GM18498 (cell line): ENCODE measurements around the gene DHRS7B.
"Not testable (repeated sequence)": the region's sequence is repeated elsewhere in the genome, so short reads cannot be mapped to it uniquely, and the experiment has no call there.

ENCODE experiments used
- ATAC-seq: cut with Tn5 transposase; IDR thresholded peaks from one replicate; pipeline ENCODE4 v1.9.1; 2021; ENCODE audit warnings: mild to moderate bottlenecking, moderate library complexity; ENCODE audit not compliant: unreplicated experiment

Gene DHRS7B

GRCh38 chr17:21201874-21202273, 75.1 kb downstream of the DHRS7B start:
- ATAC-seq = no peak

DNA sequence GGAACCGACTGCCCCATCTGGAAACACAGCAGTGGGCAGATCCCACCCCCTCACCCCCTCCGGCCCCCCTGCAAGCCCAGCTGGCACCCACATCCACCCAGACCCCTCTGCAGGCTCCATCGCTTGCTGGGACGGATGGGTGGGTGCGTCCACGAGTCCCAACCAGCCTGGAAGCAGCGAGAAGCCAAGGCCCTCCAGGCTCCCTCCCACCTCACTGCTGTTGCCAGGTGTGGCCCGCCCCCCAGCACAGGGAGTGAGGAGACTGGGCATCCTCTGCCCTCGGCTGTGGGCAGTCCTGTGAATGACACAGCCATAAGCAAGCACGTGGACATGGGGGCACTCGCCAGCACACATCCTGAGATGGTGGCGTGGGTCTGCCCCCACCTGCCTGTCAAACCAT, 75.7 kb downstream of the DHRS7B start:
- ATAC-seq = no peak

DNA sequence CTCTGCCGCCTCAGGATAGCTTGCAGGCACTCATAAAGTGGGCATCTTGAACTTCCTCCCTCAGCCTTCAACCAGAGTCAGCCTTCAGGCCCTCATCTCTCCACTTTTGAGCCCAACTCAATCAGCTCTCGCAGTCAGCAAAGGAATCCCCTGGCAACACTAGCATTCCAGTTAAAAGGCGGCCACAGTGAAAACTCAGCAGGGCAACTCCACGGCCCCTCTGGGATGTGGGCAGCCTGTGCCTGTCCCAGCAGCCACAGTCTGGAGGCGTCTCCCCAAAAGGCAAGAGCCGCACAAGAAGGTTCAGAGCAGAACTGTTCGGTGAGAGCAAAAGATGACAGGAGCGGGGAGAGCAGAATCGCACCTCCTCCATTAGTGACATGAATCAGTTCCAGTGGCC, 78.2 kb downstream of the DHRS7B start:
- no peak for ATAC-seq

GRCh38 chr17:21208352-21208751, 81.6 kb downstream of the DHRS7B start:
- no peak for ATAC-seq

DNA sequence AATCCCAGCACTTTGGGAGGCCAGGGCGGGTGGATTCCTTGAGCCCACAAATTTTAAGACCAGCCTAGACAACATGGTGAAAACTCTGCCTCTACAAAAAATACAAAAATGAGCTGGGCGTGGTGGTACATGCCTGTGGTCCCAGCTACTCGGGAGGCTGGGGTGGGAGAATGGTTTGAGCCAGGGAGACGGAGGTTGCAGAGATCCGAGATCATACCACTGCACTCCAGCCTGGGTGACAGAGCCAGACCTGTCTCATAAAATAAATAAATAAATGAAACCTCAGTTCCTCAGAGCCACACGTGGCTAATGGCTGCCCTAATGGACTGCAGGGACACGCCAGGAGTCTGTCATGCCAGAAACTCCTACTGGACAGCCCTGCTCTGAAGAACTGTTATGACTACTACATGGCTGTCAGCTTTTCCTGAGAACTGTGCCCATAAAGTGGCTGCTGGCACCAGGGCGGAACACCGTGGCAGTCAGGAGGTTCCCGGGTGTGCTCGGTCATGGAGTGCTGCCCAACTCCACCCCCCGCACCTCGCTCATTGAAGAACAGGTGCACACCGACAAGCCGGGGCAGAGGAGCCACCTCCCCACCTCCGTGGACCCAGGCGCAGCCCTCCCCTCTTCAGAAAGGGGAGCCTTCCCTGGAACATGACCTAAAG, 82.9 kb downstream of the DHRS7B start:
- no peak for ATAC-seq

DNA sequence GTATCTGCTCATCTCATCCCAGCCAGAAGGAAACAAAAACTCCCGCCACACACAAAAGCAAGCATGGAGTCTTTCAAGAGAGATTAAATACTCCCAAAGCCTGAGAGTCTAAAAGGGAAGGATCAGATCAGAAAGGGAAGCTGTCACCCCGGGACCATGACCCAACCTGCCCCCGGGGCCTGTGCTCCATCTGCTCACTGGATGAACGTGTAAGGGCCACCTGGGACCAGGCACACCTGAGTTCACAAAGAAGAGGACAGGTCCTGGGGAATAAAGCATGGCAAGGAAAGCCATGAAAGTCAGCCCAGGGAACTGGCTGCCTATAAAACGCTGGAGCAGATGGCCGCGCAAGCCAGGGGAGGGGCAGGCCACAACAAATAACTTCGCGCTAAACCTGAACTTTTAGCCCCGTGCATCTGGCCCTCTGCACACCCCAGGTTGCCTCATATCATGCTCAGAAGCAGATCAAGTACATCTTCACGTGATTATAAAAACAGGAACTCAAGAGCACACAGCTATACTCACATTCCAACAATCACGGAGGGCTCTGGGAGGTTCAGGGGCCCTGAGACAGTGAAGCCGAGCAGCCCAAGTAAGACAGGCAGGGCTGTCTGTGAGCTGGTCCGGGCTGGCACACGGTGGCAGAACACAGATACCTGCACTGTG, 83.8 kb downstream of the DHRS7B start:
- ATAC-seq = no peak

DNA sequence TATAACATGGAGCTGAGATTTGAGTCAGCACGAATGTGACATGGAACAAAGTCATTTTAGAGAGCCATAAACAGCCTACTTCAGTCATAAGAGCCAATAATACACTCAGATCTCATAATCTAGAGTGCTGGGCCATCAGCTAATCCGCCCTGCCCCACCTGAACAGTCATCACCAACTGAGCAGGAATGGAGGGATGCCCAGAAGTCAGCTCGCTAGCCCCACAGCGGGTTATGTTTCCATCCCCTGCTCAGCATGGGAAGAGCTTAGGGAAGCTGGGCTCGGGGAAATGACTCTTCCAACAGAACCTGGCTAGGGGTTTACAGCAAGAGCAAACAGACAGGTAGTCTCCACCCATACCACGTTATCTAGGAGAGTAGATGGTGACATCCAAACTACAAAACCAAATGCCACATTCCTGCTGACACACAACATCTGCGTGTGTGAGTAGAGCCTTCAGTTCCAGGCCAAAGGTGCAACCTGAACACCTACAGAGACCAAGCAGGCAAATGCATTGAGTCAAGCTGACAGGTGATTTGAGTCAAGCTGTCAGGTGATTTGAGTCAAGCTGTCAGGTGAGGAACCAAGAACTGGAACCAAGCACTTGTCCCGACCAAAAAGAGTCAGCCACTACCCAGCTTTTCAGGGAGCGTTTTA, 85.2 kb downstream of the DHRS7B start:
- no peak for ATAC-seq

- no peak for ATAC-seq
Measured at GRCh38 chr17:21212826-21213637, 86.3 kb downstream of the DHRS7B start.

DNA sequence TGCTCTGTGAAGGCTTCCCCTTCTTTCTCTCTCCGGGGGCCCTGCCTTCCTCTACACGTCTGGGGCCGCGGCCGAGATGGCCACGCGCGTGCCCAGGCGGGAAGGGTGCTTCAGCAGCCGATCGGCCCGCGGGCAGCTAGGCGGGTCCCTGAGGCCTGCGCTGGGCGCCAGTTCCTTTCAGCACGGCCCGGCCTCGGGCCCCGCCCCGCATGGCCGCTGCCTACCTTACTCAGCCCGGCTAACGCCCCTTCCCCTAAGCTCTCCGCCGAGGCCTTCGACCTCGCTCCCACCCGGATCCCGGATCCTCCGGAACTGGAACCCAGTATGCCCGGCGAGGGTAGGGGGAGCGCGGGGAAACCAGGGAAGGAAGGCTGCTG, 86.9 kb downstream of the DHRS7B start:
- peak; percentile 21 for ATAC-seq

DNA sequence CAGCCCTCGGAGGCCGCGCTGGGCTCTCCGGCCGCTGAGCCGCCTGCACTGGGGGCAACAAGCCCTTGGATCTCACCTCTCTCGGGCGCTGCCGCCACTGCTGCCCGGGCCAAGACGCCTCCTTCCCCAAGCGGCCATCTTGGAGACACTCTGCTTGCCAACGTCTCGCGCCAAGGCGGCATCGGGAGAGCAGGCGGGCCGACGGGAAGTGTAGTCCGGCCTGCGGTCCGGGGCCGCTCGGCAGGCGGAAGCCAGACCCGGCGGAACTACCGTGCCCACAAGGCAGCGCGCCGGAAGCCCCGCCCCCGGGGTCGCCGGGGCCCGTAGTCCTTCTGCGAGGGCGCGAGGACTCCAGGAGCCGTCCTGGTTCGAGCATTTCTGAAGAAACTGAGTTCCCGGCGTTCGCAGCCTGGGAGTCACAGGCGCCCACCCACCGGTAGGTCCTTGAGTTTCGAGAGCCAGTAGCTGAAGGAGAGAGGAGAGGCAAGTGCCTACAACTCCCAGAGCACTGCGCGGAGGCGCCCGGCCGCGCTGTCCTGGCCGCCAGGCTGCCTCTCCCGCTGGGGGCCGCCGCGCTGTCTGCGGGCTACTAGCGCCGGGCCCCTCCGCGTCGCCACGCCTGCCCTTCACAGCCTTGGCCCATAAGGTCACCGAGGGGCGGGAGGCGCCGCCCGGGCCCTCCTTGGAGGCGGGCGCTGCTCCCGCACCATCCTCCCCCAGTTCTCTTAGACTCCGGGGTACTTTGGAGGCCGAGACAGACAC, 87.4 kb downstream of the DHRS7B start, which contains the start of gene TMEM11:
TSS of gene TMEM11 (minus strand) at position 147 of the 762 bp plus-strand sequence. CDS start at position 138, 9 bp downstream.
- peak; percentile 88 for ATAC-seq

DNA sequence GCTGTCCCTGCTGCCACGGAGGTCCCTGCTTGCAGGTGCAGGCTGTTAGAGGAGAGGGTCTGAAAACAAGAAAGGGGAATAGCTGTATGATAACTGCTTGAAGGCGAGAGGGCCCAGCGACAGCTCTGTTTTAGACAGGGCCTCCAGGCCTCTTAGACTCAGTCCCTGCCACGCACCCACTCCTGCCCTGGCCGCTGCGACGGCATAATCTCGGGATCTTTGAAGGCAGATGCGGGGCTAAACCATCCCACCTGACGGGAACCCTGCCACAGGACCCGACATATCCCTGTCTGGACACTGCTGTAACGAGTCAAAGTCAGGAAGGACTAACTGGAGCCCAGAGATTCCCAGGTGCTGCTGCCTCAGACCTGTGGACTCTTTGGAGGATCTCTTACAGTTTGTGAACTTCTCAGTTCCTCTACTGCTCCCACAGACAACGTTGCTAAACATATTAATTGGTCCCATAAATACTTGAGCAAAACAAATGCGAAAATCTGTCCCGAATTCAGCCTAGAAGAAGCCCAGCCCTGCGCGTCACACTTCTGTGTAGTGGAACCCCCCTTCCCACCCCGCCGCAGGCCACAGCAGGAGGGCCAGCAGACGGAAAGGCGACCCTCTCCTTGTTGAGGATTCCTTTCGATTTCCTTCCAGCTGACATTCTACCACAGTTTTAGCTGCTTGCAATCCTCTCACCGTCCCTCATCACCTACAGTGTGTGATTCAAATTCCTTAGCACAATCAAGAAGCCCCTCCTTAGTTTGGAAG, 88.2 kb downstream of the DHRS7B start:
- ATAC-seq = peak; percentile 21

DNA sequence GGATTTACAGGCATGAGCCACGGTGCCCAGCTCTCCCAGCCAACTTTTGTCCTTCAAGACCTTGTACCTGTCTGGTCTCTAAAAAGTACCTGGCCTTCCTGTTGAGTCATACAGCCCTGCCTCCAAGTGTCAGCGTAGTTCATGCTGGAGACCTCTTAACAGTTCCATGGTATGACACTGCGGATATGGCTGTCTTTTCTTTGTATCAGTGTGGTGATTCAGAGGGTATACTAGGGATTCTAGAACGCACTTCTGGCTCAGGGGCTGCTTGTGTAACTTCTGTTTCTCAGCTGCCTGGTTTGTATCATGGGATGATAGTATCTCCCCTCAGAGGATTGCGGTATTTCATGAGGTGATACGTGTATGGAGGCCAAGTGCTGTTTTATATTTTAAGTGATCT, 89.2 kb downstream of the DHRS7B start:
- ATAC-seq = no peak

- ATAC-seq = no peak
Measured at GRCh38 chr17:21217346-21217745, 90.6 kb downstream of the DHRS7B start.

DNA sequence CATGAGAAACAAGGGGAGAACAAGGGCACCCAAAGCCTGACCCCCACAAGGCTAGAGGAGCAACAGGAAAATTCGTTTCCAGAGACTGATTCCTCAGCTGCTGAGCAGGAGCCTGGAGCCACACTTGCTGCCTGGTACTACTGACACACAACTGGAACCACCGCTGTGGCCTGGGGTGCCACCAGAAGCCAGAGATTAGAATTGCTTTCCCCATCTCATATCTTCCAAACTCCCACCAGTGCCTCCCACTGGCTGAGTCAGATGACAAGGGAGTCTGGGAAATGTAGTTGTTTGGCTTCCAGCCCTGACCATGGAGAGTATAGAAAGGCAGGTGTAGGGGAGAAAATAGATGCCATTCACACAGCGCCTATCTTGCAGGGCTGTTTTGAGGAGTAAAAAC, 91.3 kb downstream of the DHRS7B start:
- ATAC-seq = no peak

DNA sequence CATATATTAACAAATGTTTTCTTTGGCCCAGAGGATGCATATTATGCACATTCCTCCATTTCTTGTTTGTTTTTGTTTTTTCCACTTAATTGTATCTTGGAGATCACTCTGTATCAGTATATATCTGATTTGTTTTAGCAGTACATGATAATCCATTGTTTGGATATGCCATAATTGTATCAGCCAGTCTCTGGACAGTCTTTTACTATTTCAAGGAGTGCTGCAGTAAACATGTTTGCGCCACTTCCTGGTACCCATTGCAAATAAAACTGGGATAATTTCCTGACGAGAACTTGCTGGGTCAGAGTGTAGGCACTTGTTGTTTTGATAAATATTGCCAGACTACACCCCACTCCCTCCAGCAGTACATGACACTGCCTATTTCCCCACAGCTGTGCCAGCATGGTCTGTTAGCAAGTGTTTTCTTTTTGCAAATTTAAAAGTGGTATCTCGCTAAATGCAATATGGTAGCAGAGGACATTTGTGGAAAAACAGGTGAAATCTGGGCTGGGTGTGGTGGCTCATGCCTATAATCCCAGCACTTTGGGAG, 92.1 kb downstream of the DHRS7B start:
- no peak for ATAC-seq

GRCh38 chr17:21223086-21223485, 96.3 kb downstream of the DHRS7B start:
- ATAC-seq = no peak

DNA sequence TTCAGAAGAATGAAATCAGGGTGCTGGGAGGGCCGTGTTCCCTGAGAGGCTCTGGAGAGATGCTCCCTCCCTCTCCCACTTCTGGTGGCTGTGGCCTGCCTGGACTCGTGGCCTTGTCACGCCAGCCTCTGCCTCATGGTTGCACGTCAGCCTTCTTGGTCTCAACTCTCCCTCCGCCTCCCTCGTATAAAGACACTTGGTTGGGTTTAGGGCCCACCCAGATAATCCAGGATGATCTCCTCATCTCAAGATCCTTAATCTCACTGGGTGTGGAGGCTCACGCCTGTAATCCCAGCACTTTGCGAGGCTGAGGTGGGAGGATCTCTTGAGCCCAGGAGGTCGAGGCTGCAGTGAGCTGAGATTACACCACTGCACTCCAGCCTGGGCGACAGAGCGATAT, 100.5 kb downstream of the DHRS7B start:
- not testable (repeated sequence) for ATAC-seq

DNA sequence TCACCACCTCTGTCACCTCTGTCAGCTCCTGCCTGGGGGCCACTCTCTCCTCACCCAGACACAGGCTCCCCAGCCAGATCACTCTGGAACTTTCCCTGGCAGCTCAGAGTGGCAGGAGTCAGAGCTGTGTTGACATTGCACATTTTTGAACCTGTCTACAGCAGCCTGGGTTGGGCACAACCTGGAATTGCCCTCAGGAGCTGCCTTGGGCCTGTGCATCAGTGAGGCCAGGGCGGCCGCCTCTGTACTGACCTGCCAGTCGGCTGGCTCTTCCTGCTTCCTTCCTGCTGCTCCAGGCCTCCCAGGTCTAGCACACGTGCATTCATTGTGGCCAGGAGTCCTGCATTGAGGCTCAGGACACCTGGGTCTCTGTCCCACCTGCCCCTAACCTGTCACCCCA, 101.3 kb downstream of the DHRS7B start:
- no peak for ATAC-seq

DNA sequence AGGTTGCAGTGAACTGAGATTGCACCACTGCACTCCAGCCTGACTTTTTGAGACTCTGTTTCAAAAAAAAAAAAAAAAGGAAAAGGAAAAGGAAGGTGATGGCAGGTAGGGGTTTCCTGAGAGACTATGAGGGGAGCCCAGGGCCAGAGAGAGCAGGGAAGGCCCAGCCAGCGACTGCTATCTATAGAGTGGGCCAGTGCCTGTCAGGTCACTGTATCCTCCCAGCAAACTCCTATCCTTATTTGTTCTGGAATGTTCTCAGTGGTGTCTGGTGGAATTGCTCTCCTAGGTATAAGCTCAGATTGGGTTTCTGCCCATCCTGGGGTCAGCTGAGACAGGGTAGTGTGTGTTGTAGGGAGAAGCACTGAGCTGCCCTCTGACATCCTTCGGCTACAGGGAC, 102.1 kb downstream of the DHRS7B start:
- ATAC-seq = no peak

DNA sequence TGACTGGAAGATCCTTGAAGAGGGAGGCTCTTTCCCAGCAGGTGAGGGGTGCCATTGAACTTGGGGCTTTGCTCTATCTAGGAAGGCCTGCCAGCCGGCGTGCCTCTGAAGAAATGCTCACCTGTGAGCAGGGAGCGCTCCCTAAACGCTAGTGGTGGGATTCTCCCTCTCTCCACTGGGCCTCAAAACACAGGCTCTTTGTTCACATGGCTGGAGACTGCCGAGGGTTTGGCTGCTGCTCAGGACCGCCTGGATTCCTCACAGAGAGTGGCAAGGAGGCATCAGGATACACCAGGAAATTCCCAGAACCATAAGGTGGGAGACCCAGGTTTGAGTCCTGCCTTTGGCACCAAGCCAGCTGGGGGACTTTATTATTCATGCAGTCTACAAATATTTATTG, 104.8 kb downstream of the DHRS7B start:
- ATAC-seq = no peak
